Neuronal stem cell (in vitro differentiated cells): ENCODE measurements around the gene UQCR11.

Source experiments
- DNase-seq: peaks from one replicate; pipeline ENCODE4 v3.0.0-alpha.2; 2013; ENCODE audit warnings: low spot score
- H2AFZ ChIP-seq: one replicate; pipeline ENCODE4 v1.6.1; 2013; ENCODE audit warnings: mild to moderate bottlenecking, low read length, inconsistent platforms
- H2AK5ac ChIP-seq: 2 replicates; pipeline ENCODE4 v1.6.1; 2013; ENCODE audit warnings: low read depth, mild to moderate bottlenecking, inconsistent platforms, low read length, moderate library complexity, mixed read lengths
- H2BK120ac ChIP-seq: 2 replicates; pipeline ENCODE4 v1.6.1; 2013; ENCODE audit warnings: low read depth, mild to moderate bottlenecking, inconsistent platforms, low read length, moderate library complexity, mixed read lengths
- H2BK12ac ChIP-seq: one replicate; pipeline ENCODE4 v1.6.1; 2013; ENCODE audit warnings: low read length, inconsistent platforms
- H2BK15ac ChIP-seq: 2 replicates; pipeline ENCODE4 v1.6.1; 2013; ENCODE audit warnings: mild to moderate bottlenecking, low read length, inconsistent platforms, mixed read lengths
- H2BK5ac ChIP-seq: one replicate; pipeline ENCODE4 v1.6.1; 2013; ENCODE audit warnings: inconsistent platforms, mild to moderate bottlenecking, low read length, moderate library complexity
- H3K14ac ChIP-seq: one replicate; pipeline ENCODE4 v1.6.1; 2013; ENCODE audit warnings: low read length, inconsistent platforms
- H3K18ac ChIP-seq: 2 replicates; pipeline ENCODE4 v1.6.1; 2013; ENCODE audit warnings: low read length, inconsistent platforms
- H3K23ac ChIP-seq: 2 replicates; pipeline ENCODE4 v1.6.1; 2013; ENCODE audit warnings: low read depth, mild to moderate bottlenecking, mixed read lengths, low read length, inconsistent platforms; ENCODE audit not compliant: poor library complexity
- H3K27ac ChIP-seq: replicated peaks from 3 replicates; pipeline ENCODE4 v1.5.1; 2013; ENCODE audit warnings: low read length, inconsistent platforms
- H3K27me3 ChIP-seq, 3 experiments: 2 replicates each; pipeline ENCODE4 v1.6.1; 2013; ENCODE audit warnings: low read length in 3 of 3, mild to moderate bottlenecking in 2 of 3, inconsistent platforms in 1 of 3, low read depth in 1 of 3, mixed read lengths in 1 of 3, moderate library complexity in 1 of 3; ENCODE audit not compliant: control insufficient read depth in 3 of 3, insufficient read depth in 3 of 3
- H3K36me3 ChIP-seq, 2 donors: replicated peaks in 1 of 2; 2 replicates each; pipeline ENCODE4 v1.6.1; 2013; ENCODE audit warnings: low read length in 2 of 2; ENCODE audit not compliant: control insufficient read depth in 2 of 2, insufficient read depth in 2 of 2
- H3K4ac ChIP-seq: 2 replicates; pipeline ENCODE4 v1.6.1; 2013; ENCODE audit warnings: inconsistent platforms, mild to moderate bottlenecking, low read length, moderate library complexity
- H3K4me1 ChIP-seq, 2 donors: 1 replicate in 1 of 2; 2 replicates in 1 of 2; pipeline ENCODE4 v1.6.1; 2013; ENCODE audit warnings: low read length in 2 of 2, low read depth in 1 of 2; ENCODE audit not compliant: control insufficient read depth in 2 of 2, insufficient read depth in 1 of 2
- H3K4me2 ChIP-seq: one replicate; pipeline ENCODE4 v1.6.1; 2013; ENCODE audit warnings: mild to moderate bottlenecking, low read length, inconsistent platforms; ENCODE audit not compliant: insufficient read depth, poor library complexity, severe bottlenecking
- H3K4me3 ChIP-seq, 2 donors: 2 replicates each; pipeline ENCODE4 v1.5.1; 2013; ENCODE audit warnings: low read length in 2 of 2, mild to moderate bottlenecking in 2 of 2, inconsistent platforms in 1 of 2, moderate library complexity in 1 of 2
- H3K79me1 ChIP-seq: one replicate; pipeline ENCODE4 v1.6.1; 2013; ENCODE audit warnings: low read depth, mild to moderate bottlenecking, inconsistent platforms, low read length, moderate library complexity
- H3K9ac ChIP-seq: one replicate; pipeline ENCODE4 v1.6.1; 2013; ENCODE audit warnings: mild to moderate bottlenecking, low read depth, low read length, inconsistent platforms; ENCODE audit not compliant: poor library complexity
- H3K9me3 ChIP-seq, 2 donors: replicated peaks in 1 of 2; 2 replicates each; pipeline versions ENCODE3 to v1.6.1; 2013; ENCODE audit warnings: low read length in 2 of 2, mild to moderate bottlenecking in 2 of 2, inconsistent platforms in 1 of 2, low read depth in 1 of 2, mixed read lengths in 1 of 2, moderate library complexity in 1 of 2; ENCODE audit not compliant: control insufficient read depth in 2 of 2, insufficient read depth in 1 of 2
- H4K8ac ChIP-seq: one replicate; pipeline ENCODE4 v1.6.1; 2013; ENCODE audit warnings: low read depth, mild to moderate bottlenecking, inconsistent platforms, low read length, moderate library complexity
- H4K91ac ChIP-seq: one replicate; pipeline ENCODE4 v1.6.1; 2013; ENCODE audit warnings: low read length, low read depth, mild to moderate bottlenecking, inconsistent platforms; ENCODE audit not compliant: poor library complexity
- WGBS, 2 donors: extraction: QIAGEN DNeasy Blood & Tissue Kit; methylation state at CpG; one replicate each; pipeline ENCODE4 v1.1.7; 2013; ENCODE audit warnings: missing lambda C conversion rate in 2 of 2, mixed read lengths in 1 of 2; ENCODE audit not compliant: insufficient read length in 2 of 2, insufficient replicate concordance in 1 of 2; ENCODE audit errors: extremely low coverage in 2 of 2; 5-methylcytosine and 5-hydroxymethylcytosine counted together

The UQCR11 gene

GRCh38 chr19:1647501-1648458 lies 42.5 kb upstream of the UQCR11 start:
- H3K9ac ChIP-seq, result peak overlapping the region; percentile 60
- peak overlapping the region; percentile 43 for H3K23ac ChIP-seq
- H2BK120ac ChIP-seq, result no peak overlapping the region

GRCh38 chr19:1646659-1647453 lies 41.6 kb upstream of the UQCR11 start:
- H3K79me1 ChIP-seq, result peaks cover 54% of the 10 kb centered on the region
- peaks cover 0 to 4% of the 10 kb centered on the region in 2 donors for H3K9me3 ChIP-seq
- H2BK15ac ChIP-seq, result no peak overlapping the region
- H2BK120ac ChIP-seq, result no peak overlapping the region
- no peaks in the 10 kb centered on the region for H3K27me3 ChIP-seq
- no peak overlapping the region for H4K91ac ChIP-seq
- no peak overlapping the region for H3K4me2 ChIP-seq
- peak overlapping the region; percentile 48 for H2BK5ac ChIP-seq
- peaks cover 4 to 7% of the 10 kb centered on the region in 2 donors for H3K4me1 ChIP-seq
- H3K36me3 ChIP-seq, result peaks cover 69 to 84% of the 10 kb centered on the region in 2 donors
- H3K18ac ChIP-seq, result no peak overlapping the region
- WGBS, 2 donors, result no CpG with 5 or more reads among the region's 29 CpGs
- H3K4ac ChIP-seq, result no peak overlapping the region
- peak overlapping the region; percentile 16 for H3K23ac ChIP-seq
- H2AFZ ChIP-seq, result no peak overlapping the region
- peak overlapping the region; percentile 65 for H4K8ac ChIP-seq
- H3K14ac ChIP-seq, result no peak overlapping the region
- H3K9ac ChIP-seq, result peak overlapping the region; percentile 12
- H2AK5ac ChIP-seq, result no peak overlapping the region
- no peak for DNase-seq
- H3K27ac ChIP-seq, result no peak overlapping the region
- no peak overlapping the region for H3K4me3 ChIP-seq
- no peak overlapping the region for H2BK12ac ChIP-seq

More at GRCh38 chr19:1647501-1648458, 42.5 kb upstream of the UQCR11 start:
- H3K4ac ChIP-seq, result no peak overlapping the region
- no CpG with 5 or more reads among the region's 41 CpGs for WGBS, 2 donors
- H3K4me1 ChIP-seq, result peaks cover 4 to 7% of the 10 kb centered on the region in 2 donors
- peak overlapping the region; percentile 26 for H2AK5ac ChIP-seq
- no peak overlapping the region for H2BK15ac ChIP-seq
- no peaks in the 10 kb centered on the region for H3K27me3 ChIP-seq
- no peak overlapping the region for H4K8ac ChIP-seq
- H3K4me2 ChIP-seq, result no peak overlapping the region
- no peak overlapping the region for H3K14ac ChIP-seq
- H3K18ac ChIP-seq, result no peak overlapping the region
- H4K91ac ChIP-seq, result no peak overlapping the region
- DNase-seq, result no peak
- H2BK12ac ChIP-seq, result no peak overlapping the region
- H3K4me3 ChIP-seq, result no peak overlapping the region
- peaks cover 60 to 75% of the 10 kb centered on the region in 2 donors for H3K36me3 ChIP-seq
- H2AFZ ChIP-seq, result no peak overlapping the region
- peaks cover 51% of the 10 kb centered on the region for H3K79me1 ChIP-seq
- H2BK5ac ChIP-seq, result peak overlapping the region; percentile 48
- H3K27ac ChIP-seq, result no peak overlapping the region
- peaks cover 0 to 2% of the 10 kb centered on the region in 2 donors for H3K9me3 ChIP-seq

- H2AK5ac ChIP-seq, result no peak overlapping the region
Observed at GRCh38 chr19:1646149-1646548, 40.9 kb upstream of the UQCR11 start.

More at GRCh38 chr19:1646149-1646548, 40.9 kb upstream of the UQCR11 start:
- Histone ChIP-seq H3K4ac (no peak overlapping the region), H2BK5ac (peak overlapping the region; percentile 11), H3K18ac (no peak overlapping the region), H3K23ac (peak overlapping the region; percentile 37), H4K91ac (no peak overlapping the region), H3K79me1 (peaks cover 57% of the 10 kb centered on the region), H3K36me3 (peaks cover 75 to 91% of the 10 kb centered on the region in 2 donors), H3K9ac (no peak overlapping the region), H3K9me3 (peaks cover 0 to 4% of the 10 kb centered on the region in 2 donors), H4K8ac (peak overlapping the region; percentile 65), H2BK12ac (no peak overlapping the region), H3K4me3 (no peak overlapping the region), H2AFZ (no peak overlapping the region), H3K14ac (no peak overlapping the region), H3K27ac (no peak overlapping the region), H3K4me2 (no peak overlapping the region), H2BK15ac (no peak overlapping the region), H2BK120ac (no peak overlapping the region), H3K4me1 (peaks cover 4 to 7% of the 10 kb centered on the region in 2 donors), H3K27me3 (no peaks in the 10 kb centered on the region)
- DNase-seq, result no peak
- WGBS, 2 donors, result no CpG with 5 or more reads among the region's 24 CpGs
